Ovary (tissue), 3 donors: ENCODE results near the gene XG.

Experiments
- EP300 ChIP-seq: sonication (generic); formaldehyde crosslinking; IDR thresholded peaks from one replicate; pipeline ENCODE4 v1.6.1; 2017; ENCODE audit warnings: antibody characterized with exemption
- POLR2A ChIP-seq: fragments of 450-650 bp; IDR thresholded peaks from one replicate; pipeline ENCODE4 v1.6.1; 2017; ENCODE audit warnings: antibody characterized with exemption, mild to moderate bottlenecking, moderate library complexity
- TF ChIP-seq, protein P1 (sequence below), 3 donors: fragments of 450-650 bp in 2 of 3; fragments of 200-600 bp in 1 of 3; IDR thresholded peaks; one replicate each; pipeline versions ENCODE4 v1.5.1 to v1.8.0; 2016 to 2022; ENCODE audit warnings: antibody characterized with exemption in 3 of 3, mild to moderate bottlenecking in 1 of 3
- donor health status: DM: no; HTN: no; CAD: no.

- TF ChIP-seq, protein P1, sequence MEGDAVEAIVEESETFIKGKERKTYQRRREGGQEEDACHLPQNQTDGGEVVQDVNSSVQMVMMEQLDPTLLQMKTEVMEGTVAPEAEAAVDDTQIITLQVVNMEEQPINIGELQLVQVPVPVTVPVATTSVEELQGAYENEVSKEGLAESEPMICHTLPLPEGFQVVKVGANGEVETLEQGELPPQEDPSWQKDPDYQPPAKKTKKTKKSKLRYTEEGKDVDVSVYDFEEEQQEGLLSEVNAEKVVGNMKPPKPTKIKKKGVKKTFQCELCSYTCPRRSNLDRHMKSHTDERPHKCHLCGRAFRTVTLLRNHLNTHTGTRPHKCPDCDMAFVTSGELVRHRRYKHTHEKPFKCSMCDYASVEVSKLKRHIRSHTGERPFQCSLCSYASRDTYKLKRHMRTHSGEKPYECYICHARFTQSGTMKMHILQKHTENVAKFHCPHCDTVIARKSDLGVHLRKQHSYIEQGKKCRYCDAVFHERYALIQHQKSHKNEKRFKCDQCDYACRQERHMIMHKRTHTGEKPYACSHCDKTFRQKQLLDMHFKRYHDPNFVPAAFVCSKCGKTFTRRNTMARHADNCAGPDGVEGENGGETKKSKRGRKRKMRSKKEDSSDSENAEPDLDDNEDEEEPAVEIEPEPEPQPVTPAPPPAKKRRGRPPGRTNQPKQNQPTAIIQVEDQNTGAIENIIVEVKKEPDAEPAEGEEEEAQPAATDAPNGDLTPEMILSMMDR (IDR thresholded peaks at IDR 0.05) = no peak
- TF ChIP-seq POLR2A = no peak
- no peak for TF ChIP-seq EP300
Observed at GRCh38 chrX:2708592-2709188, 43.1 kb upstream of the XG start.
